ENCODE data around the gene TECTA.

Gene TECTA

GRCh38 chr11:121199516-121199915 lies 98.5 kb downstream of the TECTA start:
- no peak overlapping the region for H3K4me3 Mint-ChIP-seq
- H3K9me3 Mint-ChIP-seq, result no peaks in the 10 kb centered on the region
- no peak overlapping the region for H3K27ac Mint-ChIP-seq
- H3K36me3 Mint-ChIP-seq (ENCODE audit: low read depth), result no peaks in the 10 kb centered on the region
- H3K4me1 Mint-ChIP-seq (ENCODE audit: low read depth), result no peaks in the 10 kb centered on the region
- peaks cover 23% of the 10 kb centered on the region for H3K27me3 Mint-ChIP-seq (ENCODE audit: low read depth)

DNA sequence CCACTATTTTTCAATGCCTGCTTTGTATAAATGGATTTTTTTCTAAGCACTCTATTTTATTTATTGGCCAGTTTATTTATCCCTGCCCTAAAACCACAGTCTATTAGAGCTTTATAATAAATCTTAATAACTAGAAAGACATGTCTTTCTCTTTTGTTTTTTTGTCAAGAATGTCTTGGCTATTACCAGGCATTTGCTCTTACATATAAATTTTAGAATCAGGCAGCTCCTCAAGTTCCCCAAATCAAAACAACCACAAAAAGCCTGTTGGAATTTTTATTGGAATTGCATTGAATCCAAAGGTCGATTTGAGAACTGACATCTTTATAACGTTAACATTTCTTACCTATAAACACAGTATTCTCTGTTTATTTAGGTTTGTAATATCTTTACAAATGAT lies 105.8 kb downstream of the TECTA start:
- Mint-ChIP-seq H3K36me3 (ENCODE audit: low read depth) (no peaks in the 10 kb centered on the region), H3K27me3 (ENCODE audit: low read depth) (peaks cover 25% of the 10 kb centered on the region), H3K4me1 (ENCODE audit: low read depth) (no peaks in the 10 kb centered on the region), H3K27ac (no peak overlapping the region), H3K4me3 (no peak overlapping the region), H3K9me3 (no peaks in the 10 kb centered on the region)

DNA sequence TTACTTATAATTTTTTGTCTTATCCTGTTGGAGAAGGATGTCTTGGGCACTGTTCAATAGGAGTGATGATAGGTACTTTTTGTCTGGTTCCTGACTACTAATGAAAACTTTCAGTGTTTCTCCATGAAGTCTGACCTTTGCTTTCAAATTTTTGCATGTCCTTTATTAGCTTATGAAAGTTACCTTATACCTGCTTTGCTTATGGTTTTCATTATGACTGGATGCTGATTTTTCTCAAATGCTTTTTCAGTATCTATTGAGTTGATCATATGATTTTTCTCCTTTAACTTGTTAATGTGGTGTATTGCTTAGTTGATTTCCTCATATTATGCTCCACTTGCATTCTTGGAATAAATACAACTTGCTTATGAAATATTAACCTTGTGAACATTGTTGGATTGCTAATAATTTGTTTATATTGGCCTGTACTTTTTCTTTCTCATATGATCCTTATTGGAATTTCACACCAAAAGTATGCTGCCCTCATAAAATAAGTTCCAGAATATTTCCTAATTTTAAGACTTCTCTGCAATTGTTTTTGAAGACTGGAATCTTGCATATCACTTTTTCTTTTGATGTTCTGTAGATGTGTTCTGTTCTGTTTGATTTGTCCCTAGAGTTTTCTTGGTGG lies 106.6 kb downstream of the TECTA start:
- H3K36me3 Mint-ChIP-seq (ENCODE audit: low read depth), result no peaks in the 10 kb centered on the region
- H3K4me1 Mint-ChIP-seq (ENCODE audit: low read depth), result no peaks in the 10 kb centered on the region
- no peak overlapping the region for H3K27ac Mint-ChIP-seq
- peaks cover 22% of the 10 kb centered on the region for H3K27me3 Mint-ChIP-seq (ENCODE audit: low read depth)
- no peaks in the 10 kb centered on the region for H3K9me3 Mint-ChIP-seq
- no peak overlapping the region for H3K4me3 Mint-ChIP-seq

GRCh38 chr11:121210445-121211080 lies 109.5 kb downstream of the TECTA start:
- Mint-ChIP-seq H3K36me3 (ENCODE audit: low read depth) (no peaks in the 10 kb centered on the region), H3K27me3 (ENCODE audit: low read depth) (peaks cover 26% of the 10 kb centered on the region), H3K9me3 (no peaks in the 10 kb centered on the region), H3K4me3 (no peak overlapping the region), H3K4me1 (ENCODE audit: low read depth) (no peaks in the 10 kb centered on the region), H3K27ac (no peak overlapping the region)

DNA sequence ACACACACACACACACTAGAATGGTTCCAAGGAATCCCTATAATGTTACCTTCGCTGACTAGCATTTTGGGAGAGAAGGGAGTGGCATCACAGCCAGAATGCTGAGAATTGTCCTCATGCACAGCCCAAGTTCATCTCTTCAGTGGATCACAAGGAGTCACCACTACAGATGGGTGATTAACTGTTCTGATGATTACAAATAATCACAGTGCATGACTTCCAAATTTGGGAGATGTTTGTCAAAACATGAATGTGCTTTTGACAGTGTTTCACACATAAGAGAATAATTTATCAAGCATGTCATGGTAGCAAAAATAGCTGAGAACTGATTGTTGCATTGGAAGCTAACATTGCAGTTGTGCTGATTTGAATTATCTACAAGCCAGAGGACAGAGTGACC lies 110.6 kb downstream of the TECTA start:
- Mint-ChIP-seq H3K27me3 (ENCODE audit: low read depth) (peaks cover 19% of the 10 kb centered on the region), H3K4me1 (ENCODE audit: low read depth) (no peaks in the 10 kb centered on the region)

DNA sequence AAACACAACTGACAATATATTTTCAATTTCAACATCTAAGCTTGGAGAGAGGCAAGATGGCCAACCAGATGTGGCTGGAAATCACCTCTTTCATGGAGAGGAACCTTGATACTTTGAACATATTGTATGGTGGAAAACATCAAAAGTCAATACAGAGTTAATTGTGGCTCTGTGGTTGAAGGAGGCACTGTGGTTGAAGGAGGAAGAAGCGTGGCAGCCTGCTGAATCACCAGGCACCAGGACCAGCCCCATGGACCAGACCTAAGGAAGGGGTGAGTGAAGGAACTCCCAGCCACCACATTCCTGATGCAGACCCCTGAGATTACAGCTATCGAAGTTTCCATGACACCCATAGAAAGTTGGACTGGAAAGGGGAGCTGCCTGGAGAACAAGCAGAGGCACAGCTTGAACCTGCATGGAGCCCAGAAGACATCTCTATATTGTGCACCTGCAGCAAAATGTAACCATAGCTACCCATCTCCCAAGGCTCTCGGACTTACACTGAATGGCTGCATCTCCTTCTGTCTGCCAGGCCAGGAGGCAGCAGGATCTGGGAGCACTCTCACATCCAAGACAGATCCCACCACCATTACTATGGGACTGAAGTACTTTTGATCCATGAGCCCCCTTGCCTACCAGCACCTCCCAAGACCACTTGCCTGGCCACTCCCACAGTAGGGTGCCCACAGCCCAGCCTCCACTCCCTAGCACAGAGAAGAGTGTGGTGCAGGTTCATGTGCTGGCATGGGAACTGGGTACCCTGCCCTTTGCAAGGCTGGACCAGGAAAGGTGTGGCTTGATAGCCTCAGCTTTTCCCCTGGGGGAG lies 111.7 kb downstream of the TECTA start:
- Mint-ChIP-seq H3K4me1 (ENCODE audit: low read depth) (no peaks in the 10 kb centered on the region), H3K9me3 (no peaks in the 10 kb centered on the region), H3K27ac (no peak overlapping the region), H3K27me3 (ENCODE audit: low read depth) (peaks cover 16% of the 10 kb centered on the region), H3K4me3 (no peak overlapping the region), H3K36me3 (ENCODE audit: low read depth) (no peaks in the 10 kb centered on the region)

More for the DNA sequence above, 110.6 kb downstream of the TECTA start:
- no peaks in the 10 kb centered on the region for H3K36me3 Mint-ChIP-seq (ENCODE audit: low read depth)
- no peak overlapping the region for H3K4me3 Mint-ChIP-seq
- no peak overlapping the region for H3K27ac Mint-ChIP-seq
- no peaks in the 10 kb centered on the region for H3K9me3 Mint-ChIP-seq

DNA sequence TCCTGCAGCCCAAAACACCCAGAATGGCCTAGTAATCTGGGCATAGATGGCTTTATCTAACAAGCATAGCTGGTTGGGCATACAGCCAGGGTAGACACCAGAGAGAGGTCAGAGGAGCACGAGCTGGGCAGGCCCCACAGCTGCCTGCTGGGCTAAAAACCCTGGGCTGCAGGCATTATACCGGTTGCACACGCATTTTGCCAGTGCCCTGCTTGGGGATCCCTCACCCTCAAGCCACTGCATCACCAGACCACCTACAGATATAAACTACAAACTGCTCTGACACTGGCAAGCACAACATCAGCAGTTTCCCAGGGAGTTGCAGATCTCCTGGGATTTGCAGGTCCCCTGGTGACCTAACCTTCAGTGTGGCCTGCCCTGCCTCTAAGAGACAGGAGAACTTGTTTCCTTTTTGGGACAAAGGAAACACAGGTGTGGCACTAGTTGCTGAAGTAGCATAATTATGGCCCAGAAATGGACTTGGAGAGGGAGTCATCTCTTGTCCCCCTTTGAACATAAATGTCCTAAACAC lies 112.4 kb downstream of the TECTA start:
- Mint-ChIP-seq H3K9me3 (no peaks in the 10 kb centered on the region), H3K4me1 (ENCODE audit: low read depth) (no peaks in the 10 kb centered on the region), H3K36me3 (ENCODE audit: low read depth) (no peaks in the 10 kb centered on the region), H3K27me3 (ENCODE audit: low read depth) (peaks cover 16% of the 10 kb centered on the region), H3K27ac (no peak overlapping the region), H3K4me3 (no peak overlapping the region)

DNA sequence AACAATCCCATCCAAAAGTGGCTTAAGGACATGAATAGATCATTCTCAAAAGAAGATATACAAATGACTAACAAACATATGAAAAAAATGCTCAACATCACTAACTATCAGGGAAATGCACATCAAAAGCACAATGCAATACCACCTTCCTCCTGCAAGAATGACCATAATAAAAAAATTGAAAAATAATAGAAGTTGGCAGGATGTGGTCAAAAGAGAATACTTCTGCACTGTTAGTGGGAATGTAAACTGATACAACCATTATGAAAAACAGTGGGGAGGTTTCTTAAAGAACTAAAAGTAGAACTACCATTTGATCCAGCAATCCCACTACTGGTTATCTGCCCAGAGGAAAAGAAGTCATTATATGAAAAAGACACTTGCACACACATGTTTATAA lies 113.8 kb downstream of the TECTA start:
- Mint-ChIP-seq H3K36me3 (ENCODE audit: low read depth) (no peaks in the 10 kb centered on the region), H3K27me3 (ENCODE audit: low read depth) (peaks cover 20% of the 10 kb centered on the region), H3K4me1 (ENCODE audit: low read depth) (no peaks in the 10 kb centered on the region), H3K27ac (no peak overlapping the region), H3K9me3 (no peaks in the 10 kb centered on the region), H3K4me3 (no peak overlapping the region)

- Mint-ChIP-seq H3K4me3 (no peak overlapping the region), H3K4me1 (ENCODE audit: low read depth) (no peaks in the 10 kb centered on the region), H3K36me3 (ENCODE audit: low read depth) (no peaks in the 10 kb centered on the region), H3K27ac (no peak overlapping the region), H3K9me3 (no peaks in the 10 kb centered on the region), H3K27me3 (ENCODE audit: low read depth) (peaks cover 20% of the 10 kb centered on the region)
These were observed 120.6 kb downstream of the TECTA start for GRCh38 chr11:121221496-121222200.

DNA sequence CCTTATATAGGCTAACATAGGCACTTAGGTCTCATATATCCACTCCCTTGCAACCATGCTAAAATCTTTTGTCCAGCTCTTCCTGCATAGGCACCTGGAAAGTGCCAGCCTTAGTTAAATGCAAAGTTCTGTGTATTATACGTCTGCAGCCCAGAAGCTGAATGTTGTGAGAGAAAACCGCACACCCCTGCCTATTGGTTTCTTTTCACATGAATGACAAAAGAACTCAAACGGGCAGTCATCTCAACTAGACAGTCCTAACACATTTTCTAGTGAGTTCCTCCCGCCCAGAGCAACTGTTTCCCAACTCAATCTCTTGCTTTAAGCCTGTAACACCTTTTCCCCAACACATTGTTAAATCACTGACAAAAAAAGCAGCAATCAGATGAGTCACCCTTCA lies 122.1 kb downstream of the TECTA start:
- Mint-ChIP-seq H3K9me3 (no peaks in the 10 kb centered on the region), H3K27ac (no peak overlapping the region), H3K4me1 (ENCODE audit: low read depth) (no peaks in the 10 kb centered on the region), H3K4me3 (no peak overlapping the region), H3K36me3 (ENCODE audit: low read depth) (no peaks in the 10 kb centered on the region), H3K27me3 (ENCODE audit: low read depth) (peaks cover 23% of the 10 kb centered on the region)

GRCh38 chr11:121225382-121225781 lies 124.3 kb downstream of the TECTA start:
- Mint-ChIP-seq H3K4me3 (no peak overlapping the region), H3K4me1 (ENCODE audit: low read depth) (no peaks in the 10 kb centered on the region), H3K27ac (no peak overlapping the region), H3K36me3 (ENCODE audit: low read depth) (no peaks in the 10 kb centered on the region), H3K27me3 (ENCODE audit: low read depth) (peaks cover 21% of the 10 kb centered on the region), H3K9me3 (no peaks in the 10 kb centered on the region)

DNA sequence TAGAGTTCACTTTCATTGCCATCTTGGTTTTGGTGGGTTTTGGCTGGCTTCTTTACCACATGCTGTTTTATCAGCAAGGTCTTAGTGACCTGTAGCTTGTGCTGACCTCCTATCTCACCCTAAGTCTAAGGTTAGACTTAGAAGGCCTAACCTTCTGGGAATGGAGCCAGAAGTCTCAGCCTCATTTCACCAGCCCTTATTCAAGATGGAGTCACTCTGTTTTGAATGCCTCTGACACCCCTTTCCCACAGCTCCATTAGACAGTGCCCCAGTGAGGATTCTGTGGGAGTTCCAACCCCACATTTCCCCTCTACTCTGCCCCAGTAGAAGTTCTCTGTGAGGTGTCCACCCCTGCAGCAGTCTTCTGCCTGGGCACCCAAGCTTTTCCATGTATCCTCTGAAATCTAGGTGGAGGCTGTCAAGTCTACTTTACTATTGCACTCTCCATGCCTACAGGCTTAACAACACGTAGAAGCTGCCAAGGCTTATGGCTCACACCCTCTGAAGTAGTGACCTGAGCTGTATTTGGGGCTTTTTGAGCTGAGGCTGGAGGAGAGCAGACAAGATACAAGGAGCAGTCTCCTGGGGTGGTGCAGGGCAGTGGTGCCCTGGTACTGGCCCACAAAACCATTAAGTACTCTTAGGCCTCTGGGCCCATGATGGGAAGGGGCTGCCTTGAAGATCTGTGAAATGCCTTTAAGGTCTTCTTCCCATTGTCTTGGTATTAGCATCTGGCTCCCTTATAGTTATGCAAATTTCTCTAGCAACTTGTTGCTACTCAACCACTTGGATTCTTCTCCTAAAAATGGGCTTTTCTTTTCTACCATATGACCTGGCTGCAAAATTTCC lies 125.6 kb downstream of the TECTA start:
- H3K4me3 Mint-ChIP-seq, result no peak overlapping the region
- H3K27me3 Mint-ChIP-seq (ENCODE audit: low read depth), result peaks cover 27% of the 10 kb centered on the region
- H3K4me1 Mint-ChIP-seq (ENCODE audit: low read depth), result no peaks in the 10 kb centered on the region
- no peak overlapping the region for H3K27ac Mint-ChIP-seq
- no peaks in the 10 kb centered on the region for H3K36me3 Mint-ChIP-seq (ENCODE audit: low read depth)
- no peaks in the 10 kb centered on the region for H3K9me3 Mint-ChIP-seq

DNA sequence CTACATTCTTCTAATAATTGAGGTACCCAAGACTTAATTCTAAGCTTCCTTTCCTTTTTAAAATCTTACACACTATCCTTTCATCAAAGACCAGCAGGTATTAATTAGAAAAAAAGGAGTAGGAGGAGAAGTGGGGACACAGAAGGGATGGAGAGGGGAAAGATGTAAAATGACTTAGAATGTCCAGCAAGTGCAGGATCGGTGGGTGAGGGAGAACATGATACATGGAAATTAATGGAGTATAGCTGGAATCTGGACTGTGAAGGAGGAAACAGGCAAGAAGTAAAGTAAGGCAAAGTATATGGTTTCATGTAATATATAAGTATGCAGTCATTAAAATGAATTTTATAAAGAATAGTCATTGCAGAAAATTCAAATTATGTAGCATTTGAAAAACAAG lies 127.8 kb downstream of the TECTA start:
- Mint-ChIP-seq H3K4me3 (no peak overlapping the region), H3K36me3 (ENCODE audit: low read depth) (no peaks in the 10 kb centered on the region), H3K9me3 (no peaks in the 10 kb centered on the region), H3K27ac (no peak overlapping the region), H3K27me3 (ENCODE audit: low read depth) (peaks cover 33% of the 10 kb centered on the region), H3K4me1 (ENCODE audit: low read depth) (no peaks in the 10 kb centered on the region)
